T-helper 2 cell treated with Interferon-gamma antibody and Interleukin-4, amounts not matched to agents 5 μg/mL and 100 μg/mL, for 36 hours (primary cell): ENCODE data around the gene CRTAC1.

ENCODE experiments used
- DNase-seq: peaks from one replicate; pipeline ENCODE4 v3.0.0; 2021; ENCODE audit warnings: low spot score
- H3K27ac Mint-ChIP-seq: one replicate; pipeline ENCODE4 v1.8.0; 2021; ENCODE audit warnings: mild to moderate bottlenecking, mixed read lengths
- H3K27me3 Mint-ChIP-seq: one replicate; pipeline ENCODE4 v1.8.0; 2021; ENCODE audit warnings: low read depth, mixed read lengths
- H3K36me3 Mint-ChIP-seq: one replicate; pipeline ENCODE4 v1.8.0; 2021; ENCODE audit warnings: low read depth, mixed read lengths
- H3K4me1 Mint-ChIP-seq: one replicate; pipeline ENCODE4 v1.8.0; 2021; ENCODE audit warnings: low read depth, mixed read lengths
- H3K4me3 Mint-ChIP-seq: one replicate; pipeline ENCODE4 v1.8.0; 2022; ENCODE audit warnings: mild to moderate bottlenecking, moderate library complexity, mixed read lengths
- H3K9me3 Mint-ChIP-seq: one replicate; pipeline ENCODE4 v1.8.0; 2021; ENCODE audit warnings: mixed read lengths

CRTAC1 gene

DNA sequence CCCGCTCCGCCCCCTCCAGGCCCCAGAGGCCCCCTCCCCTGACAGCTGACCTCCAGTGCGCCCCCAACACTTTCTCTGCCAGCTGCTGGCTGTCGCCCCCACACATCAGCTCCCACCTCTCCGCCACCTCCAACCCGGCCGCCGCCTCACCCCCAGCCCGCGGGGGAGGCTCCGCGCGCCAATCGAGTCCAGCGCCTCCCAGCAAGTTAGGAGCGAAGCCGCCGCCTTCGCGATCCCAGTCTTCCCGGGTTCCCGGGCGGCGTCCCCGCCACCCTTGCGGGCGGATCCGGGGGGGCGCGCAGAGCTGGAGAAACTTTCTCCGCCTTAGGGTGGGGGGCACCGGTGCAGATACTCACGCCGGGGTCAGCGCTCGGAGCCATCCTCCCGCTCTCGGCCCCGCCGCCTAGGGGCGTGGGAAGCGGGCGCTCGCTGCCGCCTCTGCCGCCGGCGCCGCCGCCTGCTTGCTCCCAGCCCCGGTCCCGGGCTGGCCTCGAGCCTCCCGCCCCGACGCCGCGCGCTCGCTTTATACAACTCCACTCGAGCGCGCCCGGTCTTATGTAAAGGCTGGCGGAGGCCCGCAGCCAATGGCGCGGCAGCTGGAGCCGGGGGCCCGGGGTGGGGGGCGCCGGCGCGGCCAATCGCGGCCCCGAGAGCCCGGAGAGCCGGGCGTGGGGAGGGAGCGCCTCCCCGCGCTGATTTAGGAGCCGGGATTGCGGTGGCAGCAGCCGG is at the start of gene CRTAC1:
Gene CRTAC1 (minus strand): TSS at position 529 of the 729 bp plus-strand sequence. CDS start 149 bp downstream, at position 380.
- Mint-ChIP-seq H3K27ac (no peak within 1 kb of the TSS), H3K36me3 (no peaks in the 10 kb centered on the region), H3K27me3 (peaks cover 63% of the 10 kb centered on the region), H3K4me3 (no peak within 1 kb of the TSS), H3K9me3 (no peaks in the 10 kb centered on the region), H3K4me1 (no peaks in the 10 kb centered on the region)
- no peak for DNase-seq

GRCh38 chr10:98078774-98079173 is 48.4 kb upstream of the CRTAC1 start:
- peaks cover 4% of the 10 kb centered on the region for H3K27me3 Mint-ChIP-seq
- no peaks in the 10 kb centered on the region for H3K36me3 Mint-ChIP-seq
- no peak for DNase-seq
- no peak overlapping the region for H3K4me3 Mint-ChIP-seq
- no peaks in the 10 kb centered on the region for H3K4me1 Mint-ChIP-seq
- no peak overlapping the region for H3K27ac Mint-ChIP-seq
- no peaks in the 10 kb centered on the region for H3K9me3 Mint-ChIP-seq

GRCh38 chr10:98077223-98077622 is 46.8 kb upstream of the CRTAC1 start:
- DNase-seq = no peak
- H3K4me1 Mint-ChIP-seq = no peaks in the 10 kb centered on the region
- H3K9me3 Mint-ChIP-seq = no peaks in the 10 kb centered on the region
- no peak overlapping the region for H3K4me3 Mint-ChIP-seq
- H3K27me3 Mint-ChIP-seq = peaks cover 4% of the 10 kb centered on the region
- H3K36me3 Mint-ChIP-seq = no peaks in the 10 kb centered on the region
- no peak overlapping the region for H3K27ac Mint-ChIP-seq

GRCh38 chr10:98076086-98076485 is 45.7 kb upstream of the CRTAC1 start:
- Mint-ChIP-seq H3K27ac (no peak overlapping the region), H3K27me3 (peaks cover 4% of the 10 kb centered on the region), H3K4me3 (no peak overlapping the region), H3K36me3 (no peaks in the 10 kb centered on the region), H3K4me1 (no peaks in the 10 kb centered on the region), H3K9me3 (no peaks in the 10 kb centered on the region)
- no peak for DNase-seq

DNA sequence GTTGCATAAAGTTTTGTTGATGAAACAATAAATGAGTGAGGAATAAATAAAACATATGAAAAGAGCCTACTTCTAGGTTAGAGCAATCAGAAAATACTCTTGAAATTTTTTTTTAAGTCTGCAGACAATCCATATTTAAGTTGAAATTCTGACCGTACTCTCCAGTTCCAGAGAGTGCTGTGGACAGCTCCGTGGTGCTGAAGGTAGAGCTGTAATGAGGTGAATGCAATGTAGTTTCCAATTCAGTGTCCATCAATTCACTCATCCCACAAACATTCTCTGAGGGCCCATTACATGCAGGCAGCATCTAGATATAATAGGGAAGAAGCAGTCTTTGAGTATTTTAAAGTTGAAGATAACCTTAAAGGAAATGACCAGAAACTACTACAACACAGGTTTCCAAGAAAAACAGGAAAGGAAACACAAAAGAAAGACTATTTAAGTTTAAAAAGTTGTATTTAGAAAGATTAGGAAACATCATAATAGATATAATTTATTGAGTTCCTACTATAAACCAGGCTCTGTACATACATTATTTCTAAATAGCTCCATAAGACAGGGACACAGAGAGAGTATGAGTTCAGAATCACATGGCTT is 44.0 kb upstream of the CRTAC1 start:
- Mint-ChIP-seq H3K27ac (no peak overlapping the region), H3K4me1 (no peaks in the 10 kb centered on the region), H3K27me3 (peaks cover 4% of the 10 kb centered on the region), H3K36me3 (no peaks in the 10 kb centered on the region), H3K4me3 (no peak overlapping the region), H3K9me3 (no peaks in the 10 kb centered on the region)
- DNase-seq = no peak

DNA sequence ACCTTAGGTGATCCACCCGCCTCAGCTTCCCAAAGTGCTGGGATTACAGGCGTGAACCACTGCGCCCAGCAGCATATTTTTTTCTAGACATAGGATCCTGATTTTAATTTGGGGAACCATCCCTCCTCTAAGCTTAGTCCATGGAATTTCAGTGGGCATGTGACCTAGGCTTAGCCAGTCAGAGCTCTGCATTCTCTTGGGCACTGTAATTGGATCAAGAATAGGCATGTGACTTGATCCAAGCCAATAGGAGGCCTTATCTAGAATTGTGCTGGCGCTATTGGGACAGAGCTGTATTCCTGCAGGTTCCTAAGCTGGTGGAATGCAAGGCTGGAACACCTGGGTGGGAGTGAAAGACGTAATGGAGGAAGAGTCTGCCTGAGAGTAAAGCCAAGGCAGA is 36.7 kb upstream of the CRTAC1 start:
- Mint-ChIP-seq H3K9me3 (no peaks in the 10 kb centered on the region), H3K4me1 (no peaks in the 10 kb centered on the region), H3K27ac (no peak overlapping the region), H3K36me3 (no peaks in the 10 kb centered on the region), H3K27me3 (peaks cover 3% of the 10 kb centered on the region), H3K4me3 (no peak overlapping the region)
- DNase-seq = no peak

DNA sequence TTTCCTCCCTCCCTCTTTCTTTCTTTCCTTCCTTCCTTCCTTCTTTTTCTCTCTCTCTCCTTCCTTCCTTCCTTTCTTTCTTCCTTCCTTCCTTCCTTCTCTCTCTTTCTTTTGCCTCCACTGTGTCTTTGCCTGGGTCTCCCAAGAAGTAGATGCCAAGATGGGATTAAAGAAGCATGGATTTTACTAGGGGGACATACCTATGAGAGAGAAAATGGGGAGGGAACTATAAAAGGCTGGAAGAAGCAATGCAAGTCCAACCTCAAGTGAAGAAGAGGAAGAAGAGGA is 33.3 kb upstream of the CRTAC1 start:
- no peak overlapping the region for H3K4me3 Mint-ChIP-seq
- H3K27ac Mint-ChIP-seq = no peak overlapping the region
- H3K36me3 Mint-ChIP-seq = no peaks in the 10 kb centered on the region
- no peaks in the 10 kb centered on the region for H3K4me1 Mint-ChIP-seq
- DNase-seq = no peak
- no peaks in the 10 kb centered on the region for H3K9me3 Mint-ChIP-seq
- peaks cover 3% of the 10 kb centered on the region for H3K27me3 Mint-ChIP-seq

DNA sequence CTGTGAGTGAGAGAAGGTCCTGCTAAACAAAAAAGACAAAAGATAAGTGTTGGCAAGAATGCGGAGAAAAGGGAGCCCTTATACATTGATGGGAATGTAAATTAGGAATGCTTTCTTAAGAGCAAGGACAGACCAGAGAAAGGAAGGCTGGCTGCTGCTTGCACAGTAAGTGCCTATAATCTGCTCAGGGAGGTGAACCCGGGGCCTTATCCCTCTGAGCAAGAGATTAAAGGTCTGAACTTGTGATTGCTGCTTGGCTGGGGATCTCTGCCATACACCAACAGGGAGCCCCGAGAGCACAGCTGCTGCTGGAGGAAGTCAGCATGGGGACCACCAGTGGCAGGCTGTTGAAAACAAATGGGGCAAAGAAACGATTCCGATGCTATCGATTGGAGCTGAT is 32.0 kb upstream of the CRTAC1 start:
- Mint-ChIP-seq H3K27me3 (peaks cover 3% of the 10 kb centered on the region), H3K4me1 (no peaks in the 10 kb centered on the region), H3K36me3 (no peaks in the 10 kb centered on the region), H3K4me3 (no peak overlapping the region), H3K27ac (no peak overlapping the region), H3K9me3 (no peaks in the 10 kb centered on the region)
- no peak for DNase-seq

GRCh38 chr10:98060079-98060478 is 29.7 kb upstream of the CRTAC1 start:
- H3K27ac Mint-ChIP-seq = no peak overlapping the region
- no peaks in the 10 kb centered on the region for H3K9me3 Mint-ChIP-seq
- H3K4me1 Mint-ChIP-seq = no peaks in the 10 kb centered on the region
- H3K36me3 Mint-ChIP-seq = no peaks in the 10 kb centered on the region
- peaks cover 3% of the 10 kb centered on the region for H3K27me3 Mint-ChIP-seq
- DNase-seq = no peak
- no peak overlapping the region for H3K4me3 Mint-ChIP-seq

GRCh38 chr10:98058295-98058694 is 27.9 kb upstream of the CRTAC1 start:
- Mint-ChIP-seq H3K4me3 (no peak overlapping the region), H3K4me1 (no peaks in the 10 kb centered on the region), H3K27me3 (peaks cover 3% of the 10 kb centered on the region), H3K9me3 (no peaks in the 10 kb centered on the region), H3K27ac (no peak overlapping the region), H3K36me3 (no peaks in the 10 kb centered on the region)
- no peak for DNase-seq

DNA sequence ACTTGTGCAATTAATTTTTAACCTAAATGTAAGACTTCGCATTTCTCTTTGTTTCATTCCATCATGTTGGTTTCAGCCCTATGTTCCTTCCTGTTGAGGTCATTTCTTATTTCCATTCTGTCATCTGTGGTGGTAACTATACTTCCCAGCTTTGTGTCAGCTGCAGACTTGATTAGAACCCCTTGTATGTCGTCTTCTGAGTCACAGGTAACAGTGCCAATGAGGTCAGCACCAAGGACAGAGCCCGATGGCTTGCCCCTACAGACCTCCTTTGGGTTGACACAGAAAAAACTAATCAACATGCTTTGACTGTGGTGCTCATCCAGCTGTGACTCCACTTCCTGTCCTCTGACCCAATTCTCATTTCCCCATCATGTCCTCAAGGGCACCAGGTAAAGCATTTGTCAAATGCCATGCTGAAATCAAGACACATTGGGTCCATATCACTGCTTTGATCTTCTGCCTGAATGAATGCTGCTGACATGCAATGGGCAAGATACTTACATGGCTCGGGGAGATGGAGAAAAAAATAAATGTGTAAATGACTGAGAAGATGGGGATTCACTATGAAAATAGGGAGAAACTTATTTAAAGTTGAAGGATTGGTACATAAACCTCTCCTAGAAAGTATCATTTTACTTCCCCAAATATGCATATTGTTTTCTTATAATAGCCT is 25.6 kb upstream of the CRTAC1 start:
- Mint-ChIP-seq H3K36me3 (no peaks in the 10 kb centered on the region), H3K27me3 (peaks cover 4% of the 10 kb centered on the region), H3K4me3 (no peak overlapping the region), H3K27ac (no peak overlapping the region), H3K9me3 (no peaks in the 10 kb centered on the region), H3K4me1 (no peaks in the 10 kb centered on the region)
- no peak for DNase-seq

DNA sequence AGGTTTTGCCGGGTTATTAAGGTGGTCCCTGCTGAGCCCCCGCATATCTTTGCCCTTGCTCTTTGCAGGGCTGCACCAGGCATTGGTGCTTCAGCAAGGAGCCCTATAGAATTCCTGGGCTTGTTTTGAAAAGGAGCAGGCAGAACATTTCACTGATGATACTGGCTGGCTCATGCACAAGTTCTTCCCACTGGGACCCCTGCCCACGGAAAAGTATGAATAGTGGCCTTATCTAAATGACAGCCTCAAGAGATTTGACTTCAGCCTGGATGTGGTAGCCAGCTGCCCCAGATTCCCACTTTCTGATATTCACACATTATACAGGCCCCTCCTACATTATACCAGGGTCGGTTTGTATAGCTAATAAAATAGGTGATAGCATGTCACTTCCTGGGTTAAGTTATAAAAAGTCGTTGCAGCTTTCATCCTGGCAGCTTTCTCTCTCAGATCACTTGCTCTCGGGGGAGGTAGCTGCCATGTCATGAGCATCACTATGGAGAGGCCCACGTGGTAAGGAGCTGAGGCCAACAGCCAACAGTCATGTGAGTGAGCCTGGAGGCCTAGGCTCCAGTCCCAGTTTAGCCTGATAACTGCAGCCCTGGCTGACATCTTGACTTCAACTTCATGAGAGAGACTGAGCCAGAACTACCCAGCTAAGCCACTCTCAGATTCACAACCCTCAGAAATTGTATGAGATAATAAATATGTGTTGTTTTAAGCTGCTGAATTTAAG is 16.8 kb upstream of the CRTAC1 start:
- H3K27me3 Mint-ChIP-seq = peaks cover 27% of the 10 kb centered on the region
- no peaks in the 10 kb centered on the region for H3K36me3 Mint-ChIP-seq
- no peaks in the 10 kb centered on the region for H3K4me1 Mint-ChIP-seq
- DNase-seq = no peak
- H3K27ac Mint-ChIP-seq = no peak overlapping the region
- H3K9me3 Mint-ChIP-seq = no peaks in the 10 kb centered on the region
- H3K4me3 Mint-ChIP-seq = no peak overlapping the region

DNA sequence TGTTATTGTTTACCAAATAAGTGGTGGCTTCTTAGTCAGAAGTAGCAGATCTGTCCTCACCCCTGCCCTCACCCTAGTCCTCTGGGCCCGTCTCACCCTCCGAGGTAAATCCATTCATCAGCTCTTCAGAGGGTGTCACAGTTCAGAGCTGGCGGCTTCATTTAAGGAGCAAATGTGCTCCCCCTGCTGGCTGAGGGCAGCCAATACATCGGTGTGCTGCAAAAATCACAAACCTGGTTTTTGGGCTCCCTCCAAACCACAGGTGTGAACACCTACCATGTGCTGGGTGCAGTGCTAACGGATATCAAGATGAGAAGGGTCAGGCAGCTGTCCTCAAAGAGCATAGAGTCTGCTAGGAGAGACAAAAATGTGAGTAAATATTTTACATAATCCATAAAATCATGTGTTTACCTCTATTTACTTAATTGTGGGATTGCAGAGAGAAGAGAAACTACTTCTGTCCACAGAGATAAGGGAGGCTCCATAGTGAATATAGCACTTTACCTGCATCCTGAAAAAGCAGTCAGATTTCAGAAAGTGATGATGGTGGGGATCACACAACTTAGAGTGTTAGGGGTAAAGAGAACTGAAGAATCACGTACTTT is 15.5 kb upstream of the CRTAC1 start:
- Mint-ChIP-seq H3K27ac (no peak overlapping the region), H3K4me3 (no peak overlapping the region), H3K36me3 (no peaks in the 10 kb centered on the region), H3K27me3 (peaks cover 25% of the 10 kb centered on the region), H3K4me1 (no peaks in the 10 kb centered on the region), H3K9me3 (no peaks in the 10 kb centered on the region)
- DNase-seq = peak; percentile 31
